Body of pancreas (tissue), 4 donors: ENCODE data around the gene DDTL.
"Not testable (repeated sequence)": the region's sequence is repeated elsewhere in the genome, so short reads cannot be mapped to it uniquely, and the experiment has no call there.

Experiments used
- CTCF ChIP-seq, 7 experiments: fragments of 450-650 bp in 4 of 7; fragments of 200-600 bp in 3 of 7; sonication (generic) in 3 of 7; IDR thresholded peaks; one replicate each; pipeline ENCODE4 v1.5.1; 2016 to 2019; ENCODE audit warnings: antibody characterized with exemption in 7 of 7
- POLR2A ChIP-seq, 3 donors: fragments of 450-650 bp; IDR thresholded peaks; one replicate each; pipeline ENCODE4 v1.6.1; 2016; ENCODE audit warnings: antibody characterized with exemption in 3 of 3, mild to moderate bottlenecking in 2 of 3

GRCh38 chr22:23986538-23987178 lies 20.0 kb downstream of the DDTL start:
- not testable (repeated sequence) for TF ChIP-seq CTCF, POLR2A (IDR thresholded peaks at IDR 0.05)
